Large intestine (tissue), 12 donors: ENCODE data around the gene KRT35. TPM values are rescaled to one million over a fixed set of nuclear protein-coding genes. Genes with fewer than 3 reads are reported as not detected.

Experiments used
- DNase-seq, 2 donors: peaks; one replicate each; pipeline versions ENCODE4 v3.0.0 to v3.0.0-alpha.2; 2013
- H3K27ac ChIP-seq: one replicate; pipeline ENCODE4 v1.5.1; 2013; ENCODE audit warnings: low read length
- H3K27me3 ChIP-seq: 2 replicates; pipeline ENCODE4 v1.6.1; 2013; ENCODE audit warnings: low read length; ENCODE audit not compliant: control insufficient read depth, insufficient read depth
- H3K36me3 ChIP-seq: 2 replicates; pipeline ENCODE4 v1.6.1; 2013; ENCODE audit warnings: low read length; ENCODE audit not compliant: control insufficient read depth, insufficient read depth
- H3K4me1 ChIP-seq: one replicate; pipeline ENCODE4 v1.6.1; 2013; ENCODE audit warnings: low read length; ENCODE audit not compliant: control insufficient read depth, insufficient read depth
- H3K4me3 ChIP-seq: one replicate; pipeline ENCODE4 v1.5.1; 2013; ENCODE audit warnings: low read length
- H3K9me3 ChIP-seq: one replicate; pipeline ENCODE4 v1.6.1; 2013; ENCODE audit warnings: mild to moderate bottlenecking, low read depth, low read length, moderate library complexity; ENCODE audit not compliant: control insufficient read depth
- WGBS: methylation state at CpG from one replicate; pipeline ENCODE4 v1.1.5; 2013; ENCODE audit warnings: low lambda C conversion rate; ENCODE audit not compliant: insufficient coverage; 5-methylcytosine and 5-hydroxymethylcytosine counted together
- long read RNA-seq, 11 donors: transcript quantifications; one replicate each; lab custom pipeline, GENCODE V29; 2026
- polyA plus RNA-seq: library from polyadenylated mRNA; unstranded; fragments of 120-200 nt; gene quantifications from one replicate; pipeline ENCODE4 v1.2.1, GENCODE V29; 2013

Gene KRT35
- not detected for polyA plus RNA-seq
- long read RNA-seq, donor 1: 0 reads
- long read RNA-seq, donor 2: 0 reads
- long read RNA-seq, donor 3: 0 reads
- long read RNA-seq, donor 4: 0 reads
- long read RNA-seq, donor 5: 0 reads
- long read RNA-seq, donor 6: 0 reads
- long read RNA-seq, donor 7: 0 reads
- long read RNA-seq, donor 8: 0 reads
- long read RNA-seq, donor 9: 0 reads
- long read RNA-seq, donor 10: 0 reads
- long read RNA-seq, donor 11: 0 reads

DNA sequence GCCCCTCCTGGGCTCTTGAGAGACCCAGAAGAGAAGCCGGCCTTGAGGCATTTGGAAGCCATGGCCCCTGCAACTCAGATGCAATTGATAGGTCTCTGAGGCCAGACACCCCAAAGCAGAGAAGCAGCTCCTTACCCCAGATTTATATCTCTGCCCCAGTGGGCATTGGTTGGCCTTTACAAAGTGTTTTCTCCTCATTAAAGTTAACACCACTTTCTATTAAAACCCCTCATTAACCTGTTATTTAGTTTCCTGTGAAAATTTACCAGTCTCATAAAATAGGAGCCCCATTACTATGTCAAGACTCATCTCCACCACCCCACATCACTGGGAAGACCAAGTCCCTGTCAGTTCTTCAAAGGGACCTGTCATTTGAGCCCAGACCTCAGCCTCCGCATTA is at the start of gene KRT35:
Gene KRT35 (minus strand): TSS at position 116 of the 400 bp plus-strand sequence. CDS start 54 bp downstream, at position 62.
- Histone ChIP-seq H3K9me3 (no peaks in the 10 kb centered on the region), H3K27ac (no peak within 1 kb of the TSS), H3K4me1 (no peaks in the 10 kb centered on the region), H3K4me3 (no peak within 1 kb of the TSS), H3K27me3 (peaks cover 8% of the 10 kb centered on the region), H3K36me3 (no peaks in the 10 kb centered on the region)
- DNase-seq: no peak
- WGBS: no CpG with 5 or more reads among the region's 2 CpGs

- peak; percentile 72 to 75 for DNase-seq
- H3K27me3 ChIP-seq: peaks cover 61% of the 10 kb centered on the region
- no CpG with 5 or more reads among the region's 8 CpGs for WGBS
- no peaks in the 10 kb centered on the region for H3K36me3 ChIP-seq
- H3K4me3 ChIP-seq: no peak overlapping the region
- H3K4me1 ChIP-seq: peaks cover 34% of the 10 kb centered on the region
- peak overlapping the region; percentile 51 for H3K27ac ChIP-seq
- no peaks in the 10 kb centered on the region for H3K9me3 ChIP-seq
Observed at GRCh38 chr17:41530062-41531048, 49.4 kb upstream of the KRT35 start.

GRCh38 chr17:41529491-41529915 is 48.6 kb upstream of the KRT35 start:
- peaks cover 34% of the 10 kb centered on the region for H3K4me1 ChIP-seq

DNA sequence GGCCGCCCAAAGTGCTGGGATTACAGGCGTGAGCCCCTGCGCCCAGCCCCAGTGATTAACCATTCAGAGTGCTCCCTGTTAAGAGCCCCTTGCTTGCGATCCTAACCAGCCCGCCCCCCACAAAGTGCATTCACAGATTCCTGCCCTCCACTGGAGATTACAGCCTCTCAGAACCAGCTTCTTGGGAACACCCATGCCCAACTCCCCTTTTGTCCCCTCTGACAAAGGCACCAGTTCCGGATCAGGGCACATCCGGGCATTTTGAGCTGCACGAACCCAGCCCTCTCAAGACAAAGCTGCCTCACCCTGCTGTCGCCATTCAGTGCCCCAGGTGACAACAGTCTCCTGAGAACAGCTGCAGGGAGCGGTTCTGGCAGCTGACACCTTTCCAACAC is 48.0 kb upstream of the KRT35 start:
- no peaks in the 10 kb centered on the region for H3K36me3 ChIP-seq

More at GRCh38 chr17:41529491-41529915, 48.6 kb upstream of the KRT35 start:
- DNase-seq: peak in 1 of 2 donors; percentile 37
- WGBS: no CpG with 5 or more reads among the region's 5 CpGs
- H3K4me3 ChIP-seq: no peak overlapping the region
- H3K36me3 ChIP-seq: no peaks in the 10 kb centered on the region
- peak overlapping the region; percentile 51 for H3K27ac ChIP-seq
- no peaks in the 10 kb centered on the region for H3K9me3 ChIP-seq
- peaks cover 59% of the 10 kb centered on the region for H3K27me3 ChIP-seq

GRCh38 chr17:41527063-41528023 is 46.4 kb upstream of the KRT35 start:
- WGBS: no CpG with 5 or more reads among the region's 62 CpGs
- peaks cover 48% of the 10 kb centered on the region for H3K27me3 ChIP-seq

More for the DNA sequence above, 48.0 kb upstream of the KRT35 start:
- no CpG with 5 or more reads among the region's 10 CpGs for WGBS
- H3K27ac ChIP-seq: peak overlapping the region; percentile 51
- peaks cover 35% of the 10 kb centered on the region for H3K4me1 ChIP-seq
- peak in 1 of 2 donors; percentile 50 for DNase-seq
- H3K4me3 ChIP-seq: no peak overlapping the region
- H3K9me3 ChIP-seq: no peaks in the 10 kb centered on the region
- peaks cover 59% of the 10 kb centered on the region for H3K27me3 ChIP-seq

GRCh38 chr17:41524261-41524660 is 43.3 kb upstream of the KRT35 start:
- no peak overlapping the region for H3K4me3 ChIP-seq
- WGBS: no CpG with 5 or more reads among the region's 11 CpGs

More at GRCh38 chr17:41527063-41528023, 46.4 kb upstream of the KRT35 start:
- Histone ChIP-seq H3K4me1 (peaks cover 49% of the 10 kb centered on the region), H3K9me3 (no peaks in the 10 kb centered on the region), H3K36me3 (no peaks in the 10 kb centered on the region), H3K4me3 (peak overlapping the region; percentile 59), H3K27ac (peak overlapping the region; percentile 61)
- peak in 1 of 2 donors; percentile 54 for DNase-seq

GRCh38 chr17:41523787-41524186 is 42.8 kb upstream of the KRT35 start:
- Histone ChIP-seq H3K4me3 (no peak overlapping the region), H3K36me3 (no peaks in the 10 kb centered on the region), H3K4me1 (peaks cover 58% of the 10 kb centered on the region), H3K27me3 (peaks cover 28% of the 10 kb centered on the region), H3K9me3 (no peaks in the 10 kb centered on the region), H3K27ac (no peak overlapping the region)
- DNase-seq: no peak
- WGBS: no CpG with 5 or more reads among the region's 19 CpGs

More at GRCh38 chr17:41524261-41524660, 43.3 kb upstream of the KRT35 start:
- H3K9me3 ChIP-seq: no peaks in the 10 kb centered on the region
- H3K4me1 ChIP-seq: peaks cover 58% of the 10 kb centered on the region
- no peak overlapping the region for H3K27ac ChIP-seq
- DNase-seq: no peak
- no peaks in the 10 kb centered on the region for H3K36me3 ChIP-seq
- peaks cover 33% of the 10 kb centered on the region for H3K27me3 ChIP-seq

DNA sequence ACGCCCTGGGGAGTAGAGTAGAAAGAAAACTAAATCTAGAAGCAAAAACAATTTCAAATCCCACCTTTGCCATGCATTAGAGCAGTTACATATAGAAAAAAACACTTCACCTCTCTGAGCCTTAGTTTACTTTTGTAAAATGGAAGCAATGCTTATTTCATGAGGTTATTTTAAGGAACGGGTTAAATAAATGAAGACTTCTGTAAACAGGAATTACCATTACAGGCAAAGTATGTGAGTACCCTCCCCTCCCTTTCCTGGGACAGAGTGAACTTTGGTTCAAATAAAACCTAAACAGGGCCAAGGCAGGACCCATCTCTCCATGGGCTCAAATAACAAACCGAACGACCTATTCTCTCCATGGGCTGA is 42.3 kb upstream of the KRT35 start:
- Histone ChIP-seq H3K27me3 (peaks cover 23% of the 10 kb centered on the region), H3K27ac (no peak overlapping the region), H3K36me3 (no peaks in the 10 kb centered on the region), H3K9me3 (no peaks in the 10 kb centered on the region), H3K4me3 (no peak overlapping the region), H3K4me1 (peaks cover 56% of the 10 kb centered on the region)
- DNase-seq: no peak
- 50% methylated on average over 1 of the region's 4 CpGs for WGBS

DNA sequence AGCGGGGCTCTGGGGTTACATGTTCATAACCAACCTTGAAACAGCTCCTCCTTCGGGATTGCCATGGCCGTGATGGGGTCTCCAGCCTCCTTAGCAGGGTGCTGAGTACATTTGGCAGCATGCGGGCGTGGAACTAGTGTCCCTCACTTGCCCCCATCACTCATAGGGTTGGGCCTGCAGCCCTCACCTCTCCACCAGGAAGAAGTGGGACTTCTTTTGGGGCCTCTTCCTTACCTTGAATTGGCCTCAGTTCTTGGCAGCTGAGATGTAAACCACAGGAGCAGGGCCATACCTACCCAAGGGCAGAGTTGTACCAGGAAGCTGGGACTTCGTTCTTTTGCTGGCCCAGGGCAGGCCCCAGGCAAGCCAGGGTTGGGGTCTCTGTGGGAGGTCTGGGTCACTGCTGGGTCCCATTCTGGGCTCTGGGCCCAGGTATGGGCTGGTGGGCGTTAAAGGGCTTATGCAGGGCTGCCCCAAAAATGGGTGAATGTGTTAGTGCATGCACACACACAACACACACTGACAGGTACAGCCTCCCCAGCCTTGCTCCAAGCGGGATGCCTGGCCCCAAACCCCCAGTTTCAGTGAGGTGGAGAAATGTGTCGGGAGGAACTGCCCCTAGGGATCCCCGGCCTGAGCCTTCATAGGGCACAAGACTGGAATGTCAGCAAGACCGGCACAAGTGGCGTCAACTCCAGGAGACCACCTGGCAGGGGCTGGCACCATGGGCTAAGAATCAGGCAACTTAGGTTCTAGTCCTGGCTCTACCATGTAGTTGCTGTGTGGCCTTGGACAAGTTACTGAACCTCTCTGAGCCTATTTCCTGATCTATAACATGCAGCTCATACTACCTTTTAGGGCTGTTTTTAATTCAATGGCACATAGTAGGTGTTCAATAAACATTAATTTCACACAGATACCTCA is 41.6 kb upstream of the KRT35 start:
- Histone ChIP-seq H3K27me3 (peaks cover 17% of the 10 kb centered on the region), H3K27ac (peak overlapping the region; percentile 74), H3K9me3 (no peaks in the 10 kb centered on the region), H3K4me3 (no peak overlapping the region), H3K4me1 (peaks cover 56% of the 10 kb centered on the region), H3K36me3 (no peaks in the 10 kb centered on the region)
- WGBS: no CpG with 5 or more reads among the region's 12 CpGs
- peak in 1 of 2 donors; percentile 62 for DNase-seq
